HG02981 (cell line): ENCODE results near the gene UBTF.
"Not testable (repeated sequence)": the region's sequence is repeated elsewhere in the genome, so short reads cannot be mapped to it uniquely, and the experiment has no call there.

Experiments
- ATAC-seq: cut with Tn5 transposase; IDR thresholded peaks from one replicate; pipeline ENCODE4 v1.9.1; 2021; ENCODE audit warnings: mild to moderate bottlenecking, moderate library complexity; ENCODE audit not compliant: unreplicated experiment

Gene UBTF

DNA sequence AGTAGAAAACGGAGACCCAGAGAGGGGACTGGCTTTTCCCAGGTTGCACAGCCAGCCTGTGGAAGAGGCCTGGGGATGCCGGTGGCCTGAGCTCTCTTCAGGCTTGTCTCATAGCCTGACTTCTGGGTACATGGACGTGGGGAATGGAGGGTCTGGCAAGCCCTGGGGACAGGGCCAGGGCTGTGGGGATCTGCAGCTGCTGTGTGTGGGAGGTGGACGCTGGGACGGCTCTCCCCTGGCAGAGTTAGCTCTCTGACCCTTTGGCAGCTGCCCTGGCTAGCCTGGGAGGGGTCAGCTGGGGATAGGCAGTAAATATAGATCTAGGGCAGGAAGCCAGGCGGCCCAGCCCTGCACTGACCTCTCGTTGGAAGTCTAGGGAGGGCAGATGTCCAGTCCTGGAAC lies 28.0 kb upstream of the UBTF start:
- ATAC-seq = no peak

DNA sequence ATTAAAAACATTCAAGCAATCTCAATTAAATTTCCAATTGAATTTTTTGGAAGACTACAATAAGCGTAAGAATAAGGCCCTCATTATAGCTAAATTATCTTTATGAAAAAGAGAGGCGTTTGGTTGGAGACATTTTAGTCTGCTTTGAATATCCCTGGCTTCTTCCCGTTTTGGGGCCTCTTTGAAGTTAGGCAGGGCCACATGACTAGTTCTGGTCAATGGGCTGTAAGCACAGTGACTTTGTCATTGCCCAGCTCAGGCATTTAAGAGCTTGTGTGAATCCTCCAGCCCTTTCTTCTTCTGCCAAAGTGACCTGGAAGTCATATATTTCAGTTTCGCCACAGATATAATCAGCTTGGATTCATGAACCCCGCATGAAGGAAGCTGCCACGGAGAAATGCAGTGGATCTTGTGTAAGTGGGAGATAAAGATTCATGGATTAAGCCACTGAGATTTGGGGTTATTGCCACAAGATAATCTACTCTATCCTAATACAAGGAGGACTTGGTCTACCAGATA lies 21.7 kb upstream of the UBTF start:
- ATAC-seq = no peak

DNA sequence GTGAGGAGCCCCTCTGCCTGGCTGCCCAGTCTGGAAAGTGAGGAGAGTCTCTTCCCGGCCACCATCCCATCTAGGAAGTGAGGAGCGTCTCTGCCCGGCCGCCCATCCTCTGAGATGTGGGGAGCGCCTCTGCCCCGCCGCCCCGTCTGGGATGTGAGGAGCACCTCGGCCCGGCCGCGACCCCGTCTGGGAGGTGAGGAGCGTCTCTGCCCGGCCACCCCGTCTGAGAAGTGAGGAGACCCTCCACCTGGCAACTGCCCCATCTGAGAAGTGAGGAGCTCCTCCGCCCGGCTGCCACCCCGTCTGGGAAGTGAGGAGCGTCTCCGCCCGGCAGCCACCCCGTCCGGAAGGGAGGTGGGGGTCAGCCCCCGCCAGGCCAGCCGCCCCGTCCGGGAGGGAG lies 18.4 kb upstream of the UBTF start:
- not testable (repeated sequence) for ATAC-seq

- no peak for ATAC-seq
Observed at GRCh38 chr17:44236444-44236991, 17.0 kb upstream of the UBTF start.

DNA sequence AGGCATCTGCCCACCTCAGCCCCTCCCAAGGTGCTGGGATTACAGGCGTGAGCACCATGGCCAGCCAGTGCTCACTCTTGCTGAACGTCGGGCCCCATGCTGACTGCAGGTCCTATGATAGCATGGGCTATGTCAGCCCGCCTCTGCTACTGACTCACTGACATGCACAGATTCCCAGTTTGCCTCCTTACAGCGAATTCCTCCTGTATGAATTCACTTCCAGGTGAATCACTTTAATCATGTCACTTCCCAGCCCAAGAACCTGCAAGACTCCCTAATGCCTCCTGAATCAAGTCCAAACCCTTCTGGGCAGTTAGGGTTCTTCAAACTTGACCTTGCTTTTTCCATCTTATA lies 16.1 kb upstream of the UBTF start:
- ATAC-seq = no peak

GRCh38 chr17:44233582-44233981 lies 14.1 kb upstream of the UBTF start:
- ATAC-seq = no peak

GRCh38 chr17:44232061-44232460 lies 12.6 kb upstream of the UBTF start:
- ATAC-seq = no peak

GRCh38 chr17:44230140-44230539 lies 10.7 kb upstream of the UBTF start:
- ATAC-seq = no peak

DNA sequence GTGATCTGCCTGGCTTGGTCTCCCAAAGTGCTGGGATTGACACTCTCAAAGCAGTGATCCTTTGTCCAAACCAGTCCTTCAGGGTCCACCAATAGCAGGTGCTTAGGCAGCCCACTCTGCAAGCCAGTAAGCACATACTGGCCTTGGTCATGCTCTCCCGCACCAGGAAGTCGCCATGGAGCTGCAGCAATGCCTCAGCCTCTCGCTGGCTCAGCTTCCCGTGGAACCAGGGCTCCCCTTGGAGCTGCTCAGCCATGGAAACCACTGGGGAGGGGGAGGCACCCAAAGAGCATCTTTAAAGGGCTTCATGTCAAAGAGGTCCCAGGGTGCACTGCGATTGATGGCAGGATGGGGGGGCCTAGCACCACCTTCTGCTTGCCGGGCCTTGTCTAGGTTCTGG lies 9.6 kb upstream of the UBTF start:
- ATAC-seq = no peak

- no peak for ATAC-seq
Observed at GRCh38 chr17:44223541-44224071, 4.1 kb upstream of the UBTF start.

- no peak for ATAC-seq
Observed at GRCh38 chr17:44222112-44222869, 2.8 kb upstream of the UBTF start.

DNA sequence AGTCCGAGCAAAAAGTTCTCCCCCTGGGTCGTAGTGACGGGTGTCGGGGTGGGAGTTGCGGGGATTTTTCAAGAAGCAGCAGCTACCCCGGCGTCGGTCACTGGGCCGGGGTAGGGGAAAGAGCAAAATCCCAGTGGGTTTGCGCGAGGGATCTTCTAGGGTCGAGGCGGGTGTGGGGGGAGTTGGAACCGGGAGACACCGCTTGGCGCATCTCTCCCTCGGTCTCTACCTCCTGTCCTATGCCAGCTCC lies 2.3 kb upstream of the UBTF start:
- no peak for ATAC-seq

- no peak for ATAC-seq
Observed at GRCh38 chr17:44221084-44221861, 1.8 kb upstream of the UBTF start.

DNA sequence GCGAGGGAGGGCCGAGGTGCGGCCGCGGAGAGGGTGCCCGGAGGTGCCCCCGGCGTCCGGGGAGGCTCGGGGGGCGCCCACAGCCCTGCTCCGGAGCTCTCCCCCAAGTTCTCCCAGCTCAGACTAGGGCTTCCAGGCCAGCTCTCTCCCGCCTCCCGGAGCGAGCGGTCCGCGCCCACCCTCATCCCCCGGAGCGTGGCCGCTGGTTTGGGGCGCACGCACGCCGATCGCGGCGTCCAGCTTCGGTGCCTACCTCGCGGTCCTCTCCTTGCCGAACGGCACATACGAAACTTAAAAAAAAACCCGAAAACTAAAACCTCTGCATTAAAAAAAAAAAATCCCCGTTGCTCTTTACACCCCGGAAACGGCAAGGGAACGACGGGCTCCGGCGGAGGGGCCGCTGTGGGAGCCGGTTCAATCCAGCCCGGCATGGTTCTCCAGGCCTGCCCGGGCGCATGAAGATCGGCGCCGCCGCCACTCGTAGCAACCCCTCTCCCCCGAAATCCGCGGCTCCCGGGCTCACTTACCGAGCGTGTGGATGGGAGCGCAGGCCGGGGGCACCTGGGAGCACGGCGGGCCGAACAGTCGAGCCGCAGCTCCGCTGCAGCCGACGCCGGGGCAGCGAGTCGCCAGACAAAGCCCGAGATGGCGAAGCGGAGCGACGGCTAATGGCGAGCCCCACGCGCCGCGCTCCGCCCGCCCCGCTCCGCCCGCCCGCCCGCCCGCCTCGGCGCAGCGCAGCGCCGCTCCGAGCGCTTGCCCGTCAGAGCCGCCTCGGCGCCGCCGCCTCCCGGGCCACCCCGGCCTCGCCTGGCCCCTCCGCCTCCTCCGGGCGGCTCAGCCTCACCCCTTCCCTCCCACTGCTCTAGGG lies 973 bp upstream of the UBTF start:
- no peak for ATAC-seq

DNA sequence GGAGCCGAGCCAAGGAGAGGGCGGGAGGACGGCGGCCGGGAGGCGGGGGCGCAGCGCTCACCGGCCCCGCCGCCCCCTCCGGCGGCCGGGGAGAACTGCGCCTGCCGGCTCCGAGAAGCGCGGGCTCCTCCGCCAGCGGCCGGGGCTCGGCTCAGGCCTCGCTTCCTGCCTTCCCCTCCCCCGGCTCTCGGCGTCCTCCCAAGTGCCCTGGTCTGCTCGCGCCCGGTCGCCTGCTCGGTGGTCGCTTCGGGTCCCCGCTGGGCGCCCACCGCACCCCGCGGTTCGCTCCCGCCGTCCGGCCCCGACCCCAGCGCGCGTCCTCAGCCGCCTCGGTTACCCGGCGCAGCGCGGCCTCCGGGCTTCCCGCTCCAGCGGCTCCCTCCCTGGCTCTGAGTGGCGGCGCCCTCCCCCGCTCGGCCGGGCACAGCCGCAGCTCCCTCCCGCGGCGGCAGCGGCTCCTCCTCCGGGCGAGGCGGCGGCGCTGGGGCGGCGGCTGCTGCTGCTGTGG lies 313 bp downstream of the UBTF start:
- ATAC-seq = peak; percentile 31

DNA sequence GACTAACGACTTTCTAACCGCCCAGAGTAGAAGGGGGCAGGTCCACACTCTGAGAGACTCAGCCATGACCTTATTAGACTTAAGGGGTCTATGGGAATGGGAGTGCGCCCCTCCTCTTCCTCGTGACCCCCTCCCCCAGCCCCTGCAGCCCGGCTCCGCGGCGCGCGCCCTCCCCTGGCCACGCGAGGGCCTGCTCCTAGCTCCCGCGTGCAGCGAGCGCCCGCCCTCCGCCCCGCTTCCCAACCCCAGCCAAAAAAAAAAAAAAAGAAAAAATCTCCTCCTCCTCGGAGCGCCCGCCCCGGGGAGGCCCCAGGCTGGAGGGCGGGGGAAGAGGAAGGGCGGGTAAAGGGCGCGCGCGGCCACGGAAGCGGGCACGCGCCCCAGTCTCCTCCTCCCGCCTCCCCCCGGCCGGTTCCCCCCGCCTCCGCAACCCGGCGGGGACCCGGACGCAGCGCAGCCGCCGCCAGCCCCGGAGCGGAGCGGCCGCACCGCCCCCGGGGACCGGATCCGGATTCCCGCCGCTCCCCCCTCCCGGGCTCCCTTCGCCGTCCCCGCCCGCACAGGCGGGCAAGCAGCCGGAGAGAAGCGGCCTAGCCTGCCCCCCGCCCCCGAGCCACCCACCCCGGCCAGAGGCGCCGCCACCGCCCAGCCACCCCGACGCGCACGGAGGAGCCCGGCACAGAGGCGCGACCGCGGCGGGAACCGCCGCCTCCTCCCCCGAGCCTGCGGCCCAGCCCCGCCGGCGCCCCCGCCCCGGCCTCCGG lies 949 bp downstream of the UBTF start:
- ATAC-seq = peak; percentile 28

DNA sequence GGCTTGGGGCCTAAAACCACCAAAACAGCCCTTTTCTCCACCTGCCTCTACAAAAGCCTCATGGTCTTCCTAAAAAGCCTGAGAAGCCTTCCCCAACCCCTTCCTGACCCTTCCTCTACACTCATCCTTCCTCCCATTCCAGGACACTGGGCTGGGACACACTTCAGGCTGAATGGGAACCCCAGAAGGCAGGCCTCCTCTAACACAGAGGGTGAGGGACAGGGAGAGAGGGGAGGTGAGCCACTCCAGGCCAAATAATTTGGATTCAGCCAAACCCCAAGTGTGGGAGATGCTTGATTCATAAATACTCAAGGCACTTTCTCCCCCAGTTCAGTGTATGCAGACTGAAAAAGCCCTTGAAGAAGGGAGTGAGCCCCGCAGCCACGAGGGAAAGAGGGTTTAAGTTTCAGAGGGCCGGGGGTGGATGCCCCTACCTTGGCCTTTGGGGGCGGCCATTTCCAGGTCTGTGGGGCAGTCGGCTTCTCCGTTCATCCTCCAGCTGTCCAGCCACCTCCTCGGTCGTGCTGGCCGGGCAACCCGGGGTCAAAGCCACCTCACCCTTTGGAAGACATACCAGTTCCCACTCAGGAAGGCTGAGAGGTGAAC lies 1.6 kb downstream of the UBTF start:
- ATAC-seq = no peak

GRCh38 chr17:44216694-44217093 lies 2.8 kb downstream of the UBTF start:
- no peak for ATAC-seq

DNA sequence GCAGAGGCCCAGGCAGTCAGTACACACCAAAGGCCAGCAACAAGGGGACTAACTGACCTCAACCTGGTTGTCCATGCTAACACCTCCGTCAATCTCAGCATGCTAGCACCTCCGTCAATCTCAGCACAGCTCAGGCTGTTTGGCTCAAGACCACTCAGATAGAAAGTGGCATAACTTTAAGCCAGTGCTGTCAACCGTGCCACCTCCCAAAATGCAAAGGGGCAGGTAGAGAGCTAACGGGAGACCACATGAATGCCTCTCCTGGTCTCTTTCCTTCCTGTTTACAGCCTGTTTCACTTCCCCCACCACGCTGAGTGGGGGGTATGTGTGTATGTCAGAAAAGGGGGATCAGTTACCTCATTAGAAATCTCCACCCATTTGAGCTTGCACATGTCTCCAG lies 3.3 kb downstream of the UBTF start:
- no peak for ATAC-seq

GRCh38 chr17:44214896-44215295 lies 4.6 kb downstream of the UBTF start:
- no peak for ATAC-seq
